Lower leg skin (tissue), 3 donors: Measurements from ENCODE around the gene RNF14.

Experiments used
- CTCF ChIP-seq, 3 donors: fragments of 450-650 bp; IDR thresholded peaks; one replicate each; pipeline ENCODE4 v1.5.1; 2016; ENCODE audit warnings: antibody characterized with exemption in 3 of 3, mild to moderate bottlenecking in 3 of 3, moderate library complexity in 2 of 3
- POLR2A ChIP-seq, 2 donors: fragments of 450-650 bp; IDR thresholded peaks; one replicate each; pipeline ENCODE4 v1.6.1; 2016 to 2017; ENCODE audit warnings: antibody characterized with exemption in 2 of 2, mild to moderate bottlenecking in 1 of 2, moderate library complexity in 1 of 2

- TF ChIP-seq POLR2A (IDR thresholded peaks at IDR 0.05) (no peak), CTCF (IDR thresholded peaks at IDR 0.05) (no peak)
Observed at GRCh38 chr5:142016556-142016955, 47.7 kb downstream of the RNF14 start.
